Cardiac muscle cell (in vitro differentiated cells and primary cell): ENCODE results near the gene GLIPR1L2. TPM values are rescaled to one million over a fixed set of nuclear protein-coding genes. Genes with fewer than 3 reads are reported as not detected.

Source experiments
- DNase-seq, 2 donors: peaks; one replicate each; pipeline versions ENCODE4 v3.0.0 to v3.0.0-alpha.2; 2010 to 2017; ENCODE audit warnings: low read depth in 1 of 2, low spot score in 1 of 2
- H3K27ac ChIP-seq: fragments of 200-600 bp; sonication (generic); 2 replicates; pipeline ENCODE4 v1.5.1; 2016
- H3K27me3 ChIP-seq: fragments of 200-600 bp; sonication (generic); 2 replicates; pipeline ENCODE4 v1.6.0; 2016; ENCODE audit warnings: control low read depth
- H3K36me3 ChIP-seq: fragments of 200-600 bp; sonication (generic); 2 replicates; pipeline ENCODE4 v1.5.1; 2016; ENCODE audit warnings: control low read depth
- H3K4me1 ChIP-seq: fragments of 200-600 bp; sonication (generic); 2 replicates; pipeline ENCODE4 v1.8.1; 2017; ENCODE audit warnings: low read depth, mild to moderate bottlenecking, mixed run types
- H3K4me3 ChIP-seq: fragments of 200-600 bp; sonication (generic); 2 replicates; pipeline ENCODE4 v1.5.1; 2016; ENCODE audit warnings: mild to moderate bottlenecking
- H3K9me3 ChIP-seq: fragments of 200-600 bp; sonication (generic); 2 replicates; pipeline ENCODE4 v1.5.1; 2017; ENCODE audit warnings: low read depth, mild to moderate bottlenecking, control low read depth
- polyA plus RNA-seq: library from polyadenylated mRNA; unstranded; fragments of >200 nt; fragmentation: Nextera tagmentation; extraction: Ambion mirVana; gene quantifications from 2 replicates; pipeline ENCODE4 v1.2.1, GENCODE V29; 2016
- total RNA-seq: library from RNA; depleted of rRNA; stranded (reverse); fragments of >200 nt; gene quantifications from 2 replicates; pipeline ENCODE4 v1.2.3, GENCODE V29; 2016
- TF ChIP-seq, protein P1 (sequence below): IDR thresholded peaks from 2 replicates; pipeline ENCODE4 v1.5.1; 2012; ENCODE audit warnings: low read depth, mild to moderate bottlenecking, low read length

The GLIPR1L2 gene
- total and polyA plus RNA-seq, 2 experiments from 2014 or later = 0.54 to 0.63 TPM

- Histone ChIP-seq H3K36me3 (no peaks in the 10 kb centered on the region), H3K27ac (no peak overlapping the region), H3K27me3 (no peaks in the 10 kb centered on the region), H3K4me3 (no peak overlapping the region), H3K9me3 (no peaks in the 10 kb centered on the region), H3K4me1 (no peaks in the 10 kb centered on the region)
- no peak for DNase-seq
- TF ChIP-seq, protein P1, sequence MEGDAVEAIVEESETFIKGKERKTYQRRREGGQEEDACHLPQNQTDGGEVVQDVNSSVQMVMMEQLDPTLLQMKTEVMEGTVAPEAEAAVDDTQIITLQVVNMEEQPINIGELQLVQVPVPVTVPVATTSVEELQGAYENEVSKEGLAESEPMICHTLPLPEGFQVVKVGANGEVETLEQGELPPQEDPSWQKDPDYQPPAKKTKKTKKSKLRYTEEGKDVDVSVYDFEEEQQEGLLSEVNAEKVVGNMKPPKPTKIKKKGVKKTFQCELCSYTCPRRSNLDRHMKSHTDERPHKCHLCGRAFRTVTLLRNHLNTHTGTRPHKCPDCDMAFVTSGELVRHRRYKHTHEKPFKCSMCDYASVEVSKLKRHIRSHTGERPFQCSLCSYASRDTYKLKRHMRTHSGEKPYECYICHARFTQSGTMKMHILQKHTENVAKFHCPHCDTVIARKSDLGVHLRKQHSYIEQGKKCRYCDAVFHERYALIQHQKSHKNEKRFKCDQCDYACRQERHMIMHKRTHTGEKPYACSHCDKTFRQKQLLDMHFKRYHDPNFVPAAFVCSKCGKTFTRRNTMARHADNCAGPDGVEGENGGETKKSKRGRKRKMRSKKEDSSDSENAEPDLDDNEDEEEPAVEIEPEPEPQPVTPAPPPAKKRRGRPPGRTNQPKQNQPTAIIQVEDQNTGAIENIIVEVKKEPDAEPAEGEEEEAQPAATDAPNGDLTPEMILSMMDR = no peak
Observed at GRCh38 chr12:75354011-75354410, 36.9 kb upstream of the GLIPR1L2 start.

DNA sequence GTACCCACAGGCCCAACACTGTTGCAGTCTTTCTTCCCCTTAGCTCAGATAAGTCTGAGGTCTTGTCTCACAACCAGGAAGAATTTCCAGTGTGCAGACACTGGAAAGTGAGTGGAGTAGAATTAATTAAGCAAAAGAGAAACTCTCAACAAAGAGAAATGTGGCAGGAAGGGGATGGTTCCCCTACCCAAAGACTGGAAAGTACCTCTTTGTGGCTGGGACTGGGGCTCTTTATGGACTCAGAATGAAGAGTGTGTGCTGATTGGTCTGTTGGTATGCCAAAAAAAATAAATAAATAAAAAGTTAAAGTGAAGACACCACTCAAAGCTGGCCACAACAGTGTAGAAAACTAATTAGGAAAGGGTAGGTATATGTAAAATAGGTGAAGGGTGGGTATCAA is 30.0 kb upstream of the GLIPR1L2 start:
- no peak overlapping the region for H3K4me3 ChIP-seq

DNA sequence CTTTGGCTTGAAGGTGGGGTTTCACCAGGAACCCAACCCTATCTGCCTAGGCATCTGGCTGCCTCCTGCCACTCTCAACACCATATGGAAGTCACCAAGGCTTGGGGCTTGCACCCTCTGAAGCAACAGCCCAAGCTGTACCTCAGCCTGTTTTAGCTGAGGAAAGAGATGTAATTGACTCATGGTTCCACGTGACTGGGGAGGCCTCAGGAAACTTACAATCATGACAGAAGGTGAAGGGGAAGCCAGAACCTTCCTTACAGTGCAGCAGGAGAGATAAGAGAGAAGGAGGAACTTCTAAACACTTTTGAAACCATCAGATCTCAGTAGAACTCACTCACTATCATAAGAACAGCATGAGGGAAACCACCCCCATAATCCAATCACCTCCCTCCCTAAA is 29.5 kb upstream of the GLIPR1L2 start:
- DNase-seq = no peak
- TF ChIP-seq, protein P1 = no peak
- Histone ChIP-seq H3K27me3 (no peaks in the 10 kb centered on the region), H3K4me1 (no peaks in the 10 kb centered on the region), H3K36me3 (no peaks in the 10 kb centered on the region), H3K4me3 (no peak overlapping the region), H3K9me3 (no peaks in the 10 kb centered on the region), H3K27ac (no peak overlapping the region)

More for the DNA sequence above, 30.0 kb upstream of the GLIPR1L2 start:
- TF ChIP-seq, protein P1 = no peak
- no peaks in the 10 kb centered on the region for H3K36me3 ChIP-seq
- H3K4me1 ChIP-seq = no peaks in the 10 kb centered on the region
- H3K9me3 ChIP-seq = no peaks in the 10 kb centered on the region
- DNase-seq = no peak
- no peaks in the 10 kb centered on the region for H3K27me3 ChIP-seq
- no peak overlapping the region for H3K27ac ChIP-seq

- Histone ChIP-seq H3K27me3 (no peaks in the 10 kb centered on the region), H3K9me3 (no peaks in the 10 kb centered on the region), H3K36me3 (no peaks in the 10 kb centered on the region), H3K4me3 (no peak overlapping the region), H3K4me1 (no peaks in the 10 kb centered on the region), H3K27ac (no peak overlapping the region)
- peak in 1 of 2 donors; percentile 45 for DNase-seq
- TF ChIP-seq, protein P1 = no peak
Observed at GRCh38 chr12:75364919-75365318, 26.0 kb upstream of the GLIPR1L2 start.

DNA sequence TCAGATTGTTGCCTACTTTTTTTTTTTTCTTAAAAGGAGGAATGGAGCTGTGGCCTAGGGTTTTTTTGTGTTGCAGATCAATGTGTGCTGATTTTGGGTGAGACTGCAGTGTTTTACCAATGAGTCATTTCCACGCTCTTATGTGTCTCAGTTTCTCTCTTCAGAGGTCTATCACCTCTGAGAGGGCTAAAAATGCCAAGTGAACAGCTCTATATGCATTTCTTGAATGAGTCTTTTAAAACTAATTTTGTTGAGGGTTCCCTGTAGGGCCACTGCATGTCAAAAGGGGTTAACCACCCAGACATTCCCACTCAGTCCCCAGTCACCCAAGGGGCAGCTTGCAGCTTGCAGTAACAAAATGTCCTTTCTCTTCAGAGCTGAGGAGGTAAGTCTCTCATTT is 24.3 kb upstream of the GLIPR1L2 start:
- Histone ChIP-seq H3K4me3 (no peak overlapping the region), H3K4me1 (no peaks in the 10 kb centered on the region), H3K27ac (no peak overlapping the region), H3K36me3 (no peaks in the 10 kb centered on the region), H3K9me3 (no peaks in the 10 kb centered on the region), H3K27me3 (no peaks in the 10 kb centered on the region)
- TF ChIP-seq, protein P1 = no peak
- DNase-seq = peak in 1 of 2 donors; percentile 2

DNA sequence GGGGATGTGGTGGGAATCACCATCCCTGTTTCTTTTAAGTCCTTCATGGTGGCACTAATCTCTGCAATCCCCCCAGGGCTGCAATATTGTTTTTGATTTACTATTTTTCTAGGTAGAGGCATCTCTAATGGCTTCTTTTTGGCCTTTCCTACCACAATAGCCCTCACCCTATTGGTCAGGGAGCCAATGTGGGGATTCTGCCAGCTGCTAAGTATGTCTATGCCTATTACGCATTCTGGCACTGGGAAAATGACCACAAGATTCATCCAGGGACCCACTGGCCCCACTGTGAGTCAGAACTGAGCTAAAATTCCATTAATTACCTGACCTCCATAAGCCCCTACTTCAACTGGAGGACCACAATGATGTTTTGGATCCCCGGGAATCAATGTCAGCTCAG is 15.9 kb upstream of the GLIPR1L2 start:
- H3K27me3 ChIP-seq = no peaks in the 10 kb centered on the region
- DNase-seq = no peak
- no peak overlapping the region for H3K4me3 ChIP-seq
- no peaks in the 10 kb centered on the region for H3K9me3 ChIP-seq
- H3K4me1 ChIP-seq = no peaks in the 10 kb centered on the region
- TF ChIP-seq, protein P1 = no peak
- H3K36me3 ChIP-seq = no peaks in the 10 kb centered on the region
- H3K27ac ChIP-seq = no peak overlapping the region
